ENCODE data around the gene LOXHD1.

LOXHD1 gene

GRCh38 chr18:46452820-46453219, 204.2 kb downstream of the LOXHD1 start:
- DNase-seq (ENCODE audit: low read depth) = peak; percentile 1
- TF ChIP-seq CTCF (conservative IDR thresholded peaks at IDR 0.05; ENCODE audit: low read length) = no peak
- H3K4me3 ChIP-seq (ENCODE audit: low read length) = no peak overlapping the region

GRCh38 chr18:46449499-46449898, 207.5 kb downstream of the LOXHD1 start:
- no peak for DNase-seq (ENCODE audit: low read depth)
- no peak overlapping the region for H3K4me3 ChIP-seq (ENCODE audit: low read length)
- no peak for TF ChIP-seq CTCF (conservative IDR thresholded peaks at IDR 0.05; ENCODE audit: low read length)

- TF ChIP-seq CTCF (conservative IDR thresholded peaks at IDR 0.05; ENCODE audit: low read length) = no peak
- DNase-seq (ENCODE audit: low read depth) = no peak
- H3K4me3 ChIP-seq (ENCODE audit: low read length) = no peak overlapping the region
These were observed 208.0 kb downstream of the LOXHD1 start for GRCh38 chr18:46449033-46449432.

- TF ChIP-seq CTCF (conservative IDR thresholded peaks at IDR 0.05; ENCODE audit: low read length) = no peak
- no peak overlapping the region for H3K4me3 ChIP-seq (ENCODE audit: low read length)
- no peak for DNase-seq (ENCODE audit: low read depth)
These were observed 208.7 kb downstream of the LOXHD1 start for GRCh38 chr18:46448347-46448746.

- H3K4me3 ChIP-seq (ENCODE audit: low read length) = no peak overlapping the region
- DNase-seq (ENCODE audit: low read depth) = no peak
- TF ChIP-seq CTCF (conservative IDR thresholded peaks at IDR 0.05; ENCODE audit: low read length) = no peak
These were observed 209.2 kb downstream of the LOXHD1 start for GRCh38 chr18:46447792-46448191.

- no peak for TF ChIP-seq CTCF (conservative IDR thresholded peaks at IDR 0.05; ENCODE audit: low read length)
- DNase-seq (ENCODE audit: low read depth) = no peak
- no peak overlapping the region for H3K4me3 ChIP-seq (ENCODE audit: low read length)
These were observed 209.7 kb downstream of the LOXHD1 start for GRCh38 chr18:46447323-46447722.

GRCh38 chr18:46445522-46446313, 211.3 kb downstream of the LOXHD1 start:
- TF ChIP-seq CTCF (conservative IDR thresholded peaks at IDR 0.05; ENCODE audit: low read length) = no peak
- DNase-seq (ENCODE audit: low read depth) = no peak
- no peak overlapping the region for H3K4me3 ChIP-seq (ENCODE audit: low read length)

Data from AG10803 (cell line).